Nephron progenitor cell (in vitro differentiated cells): Measurements from ENCODE around the gene ALK.

ENCODE experiments used
- DNase-seq: peaks from one replicate; pipeline ENCODE4 v3.0.0; 2021
- H3K27ac Mint-ChIP-seq: 2 replicates; pipeline ENCODE4 v1.8.0; 2021; ENCODE audit warnings: mild to moderate bottlenecking, moderate library complexity, mixed read lengths
- H3K27me3 Mint-ChIP-seq: 2 replicates; pipeline ENCODE4 v1.8.0; 2021; ENCODE audit warnings: mild to moderate bottlenecking, low read depth, mixed read lengths; ENCODE audit not compliant: poor library complexity
- H3K36me3 Mint-ChIP-seq: 2 replicates; pipeline ENCODE4 v1.8.0; 2021; ENCODE audit warnings: low read depth, mixed read lengths
- H3K4me1 Mint-ChIP-seq: 2 replicates; pipeline ENCODE4 v1.8.0; 2021; ENCODE audit warnings: mixed read lengths
- H3K4me3 Mint-ChIP-seq: 2 replicates; pipeline ENCODE4 v1.8.0; 2021; ENCODE audit warnings: mild to moderate bottlenecking, moderate library complexity, mixed read lengths
- H3K9me3 Mint-ChIP-seq: 2 replicates; pipeline ENCODE4 v1.8.0; 2021; ENCODE audit warnings: mild to moderate bottlenecking, moderate library complexity, mixed read lengths
- TF ChIP-seq, protein P1 (sequence below): fragments of 200-600 bp; sonication (generic); IDR thresholded peaks from 2 replicates; pipeline ENCODE4 v1.5.0; 2021; ENCODE audit warnings: antibody characterized with exemption

The ALK gene

GRCh38 chr2:29290293-29291047, 630.9 kb downstream of the ALK start:
- H3K36me3 Mint-ChIP-seq: no peaks in the 10 kb centered on the region
- H3K4me1 Mint-ChIP-seq: no peaks in the 10 kb centered on the region
- DNase-seq: no peak
- no peak overlapping the region for H3K4me3 Mint-ChIP-seq
- H3K27me3 Mint-ChIP-seq: peaks cover 43% of the 10 kb centered on the region
- H3K9me3 Mint-ChIP-seq: no peaks in the 10 kb centered on the region
- no peak overlapping the region for H3K27ac Mint-ChIP-seq
- TF ChIP-seq, protein P1, sequence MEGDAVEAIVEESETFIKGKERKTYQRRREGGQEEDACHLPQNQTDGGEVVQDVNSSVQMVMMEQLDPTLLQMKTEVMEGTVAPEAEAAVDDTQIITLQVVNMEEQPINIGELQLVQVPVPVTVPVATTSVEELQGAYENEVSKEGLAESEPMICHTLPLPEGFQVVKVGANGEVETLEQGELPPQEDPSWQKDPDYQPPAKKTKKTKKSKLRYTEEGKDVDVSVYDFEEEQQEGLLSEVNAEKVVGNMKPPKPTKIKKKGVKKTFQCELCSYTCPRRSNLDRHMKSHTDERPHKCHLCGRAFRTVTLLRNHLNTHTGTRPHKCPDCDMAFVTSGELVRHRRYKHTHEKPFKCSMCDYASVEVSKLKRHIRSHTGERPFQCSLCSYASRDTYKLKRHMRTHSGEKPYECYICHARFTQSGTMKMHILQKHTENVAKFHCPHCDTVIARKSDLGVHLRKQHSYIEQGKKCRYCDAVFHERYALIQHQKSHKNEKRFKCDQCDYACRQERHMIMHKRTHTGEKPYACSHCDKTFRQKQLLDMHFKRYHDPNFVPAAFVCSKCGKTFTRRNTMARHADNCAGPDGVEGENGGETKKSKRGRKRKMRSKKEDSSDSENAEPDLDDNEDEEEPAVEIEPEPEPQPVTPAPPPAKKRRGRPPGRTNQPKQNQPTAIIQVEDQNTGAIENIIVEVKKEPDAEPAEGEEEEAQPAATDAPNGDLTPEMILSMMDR: no peak

DNA sequence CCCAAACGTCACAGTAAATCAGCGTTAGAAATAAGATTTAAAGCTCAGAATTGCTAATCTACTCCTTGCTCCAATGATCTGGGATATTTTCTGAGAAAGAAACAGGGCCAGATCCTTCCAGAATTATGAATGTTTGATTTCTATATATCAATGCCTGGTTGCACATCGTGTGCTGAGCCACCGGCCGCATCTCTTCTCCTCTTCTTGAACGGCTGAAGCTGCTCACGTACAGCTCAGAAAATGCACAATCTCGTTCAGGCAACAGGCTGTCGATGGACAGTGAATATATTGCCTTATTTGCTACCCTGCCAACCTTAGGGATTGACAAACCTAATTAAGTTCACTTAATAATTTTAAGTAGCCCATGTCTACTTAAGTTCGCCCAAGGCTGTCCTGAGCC, 636.7 kb downstream of the ALK start:
- Mint-ChIP-seq H3K27me3 (peaks cover 20% of the 10 kb centered on the region), H3K36me3 (no peaks in the 10 kb centered on the region), H3K4me3 (no peak overlapping the region), H3K27ac (no peak overlapping the region), H3K9me3 (no peaks in the 10 kb centered on the region), H3K4me1 (no peaks in the 10 kb centered on the region)
- TF ChIP-seq, protein P1: no peak
- DNase-seq: no peak

- Mint-ChIP-seq H3K27ac (no peak overlapping the region), H3K36me3 (no peaks in the 10 kb centered on the region), H3K4me1 (no peaks in the 10 kb centered on the region), H3K27me3 (peaks cover 30% of the 10 kb centered on the region), H3K4me3 (no peak overlapping the region), H3K9me3 (no peaks in the 10 kb centered on the region)
- TF ChIP-seq, protein P1: no peak
- no peak for DNase-seq
These were observed 639.5 kb downstream of the ALK start for GRCh38 chr2:29281916-29282247.

DNA sequence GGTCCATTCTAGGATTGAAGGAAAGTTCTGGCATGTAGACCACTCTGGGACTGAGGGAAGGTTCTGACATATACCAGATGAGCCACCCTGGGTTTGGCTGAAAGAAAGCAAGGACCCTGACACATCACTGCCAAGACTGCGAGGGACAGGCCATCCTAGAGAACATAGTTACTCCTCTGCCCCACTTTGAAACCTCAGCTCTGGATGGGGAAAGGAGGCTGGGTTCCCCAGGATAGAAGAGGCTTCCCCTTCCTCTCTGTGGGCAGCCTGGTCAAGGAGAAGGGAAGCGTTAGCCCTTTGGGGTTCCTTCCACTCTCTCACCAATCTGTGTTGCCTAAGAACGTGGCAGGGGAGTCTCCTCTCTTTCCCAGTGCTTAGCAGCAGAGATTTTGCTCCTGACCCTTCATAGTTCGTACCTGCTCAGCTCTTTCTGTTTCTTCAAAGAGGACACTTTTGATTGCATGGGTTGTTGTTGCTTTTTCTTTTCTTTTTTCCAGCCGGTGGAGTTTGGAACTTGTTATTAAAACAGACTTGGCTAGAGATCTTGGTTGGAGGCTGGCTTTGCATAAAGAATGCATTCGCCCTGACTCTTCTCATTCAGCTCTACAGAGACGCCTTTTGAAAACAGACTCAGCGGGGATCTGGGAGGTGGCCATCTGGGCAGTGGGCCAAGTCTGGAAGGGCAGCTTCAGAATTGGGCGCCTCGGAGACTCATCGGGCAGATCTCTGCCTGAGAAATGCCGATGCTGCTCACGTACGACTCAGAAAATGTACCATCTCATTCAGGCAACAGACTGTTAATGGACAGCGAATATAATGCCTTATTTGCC, 640.1 kb downstream of the ALK start:
- TF ChIP-seq, protein P1: no peak
- Mint-ChIP-seq H3K27ac (no peak overlapping the region), H3K36me3 (no peaks in the 10 kb centered on the region), H3K4me1 (no peaks in the 10 kb centered on the region), H3K9me3 (no peaks in the 10 kb centered on the region), H3K4me3 (no peak overlapping the region), H3K27me3 (peaks cover 33% of the 10 kb centered on the region)
- no peak for DNase-seq

DNA sequence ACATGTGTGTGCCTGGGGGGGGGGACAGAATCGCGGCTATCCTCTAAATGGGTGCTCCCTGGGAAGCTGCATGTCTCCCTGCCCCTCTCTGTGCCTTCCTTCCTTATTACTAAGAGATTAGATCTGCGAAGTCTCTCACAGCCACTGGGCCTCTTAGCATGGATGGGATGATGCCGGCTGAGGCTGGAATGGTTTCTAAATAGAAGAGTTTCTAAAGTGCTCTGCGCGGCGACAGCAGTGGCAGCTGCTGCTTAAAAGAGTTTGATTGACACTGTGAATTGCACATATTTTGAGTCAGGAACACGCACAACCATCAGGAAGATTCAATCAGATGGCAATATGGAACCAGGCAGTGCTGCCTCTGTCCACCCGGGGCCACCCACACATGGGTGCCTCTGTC, 642.4 kb downstream of the ALK start:
- no peaks in the 10 kb centered on the region for H3K4me1 Mint-ChIP-seq
- H3K4me3 Mint-ChIP-seq: no peak overlapping the region
- peaks cover 29% of the 10 kb centered on the region for H3K27me3 Mint-ChIP-seq
- DNase-seq: no peak
- H3K36me3 Mint-ChIP-seq: no peaks in the 10 kb centered on the region
- H3K9me3 Mint-ChIP-seq: no peaks in the 10 kb centered on the region
- H3K27ac Mint-ChIP-seq: no peak overlapping the region
- TF ChIP-seq, protein P1: no peak
